Liver (tissue), 9 donors: Measurements from ENCODE around the gene SYCE3. TPM values are rescaled to one million over a fixed set of nuclear protein-coding genes. Genes with fewer than 3 reads are reported as not detected.

Experiments
- DNase-seq: peaks from one replicate; pipeline ENCODE4 v3.0.0-alpha.2; 2017; ENCODE audit warnings: low spot score
- H3K27ac ChIP-seq, 2 donors: one replicate each; pipeline ENCODE4 v1.7.0; 2013; ENCODE audit warnings: inconsistent platforms in 2 of 2, low read length in 2 of 2, control low read depth in 1 of 2, low read depth in 1 of 2, mild to moderate bottlenecking in 1 of 2
- H3K27me3 ChIP-seq, 4 donors: one replicate each; pipeline versions ENCODE4 v1.6.1 to v1.7.0; 2013; ENCODE audit warnings: low read length in 3 of 4, inconsistent platforms in 1 of 4, mild to moderate bottlenecking in 1 of 4, moderate library complexity in 1 of 4; ENCODE audit not compliant: control insufficient read depth in 4 of 4, insufficient read depth in 4 of 4
- H3K36me3 ChIP-seq, 4 donors: one replicate each; pipeline versions ENCODE4 v1.6.1 to v1.7.0; 2013; ENCODE audit warnings: low read length in 3 of 4, mild to moderate bottlenecking in 3 of 4, low read depth in 1 of 4, moderate library complexity in 1 of 4; ENCODE audit not compliant: control insufficient read depth in 4 of 4, insufficient read depth in 3 of 4
- H3K4me1 ChIP-seq, 4 donors: one replicate each; pipeline versions ENCODE4 v1.6.1 to v1.7.0; 2013; ENCODE audit warnings: low read length in 3 of 4, mild to moderate bottlenecking in 3 of 4, moderate library complexity in 1 of 4; ENCODE audit not compliant: control insufficient read depth in 4 of 4, insufficient read depth in 4 of 4
- H3K4me3 ChIP-seq, 3 donors: one replicate each; pipeline versions ENCODE4 v1.6.1 to v1.7.0; 2013; ENCODE audit warnings: low read length in 3 of 3, control low read depth in 1 of 3, low read depth in 1 of 3, mild to moderate bottlenecking in 1 of 3
- H3K9ac ChIP-seq, 2 donors: one replicate each; pipeline ENCODE4 v1.7.0; 2013; ENCODE audit warnings: low read length in 2 of 2, mild to moderate bottlenecking in 2 of 2, moderate library complexity in 2 of 2, control low read depth in 1 of 2, low read depth in 1 of 2
- H3K9me3 ChIP-seq, 4 donors: one replicate each; pipeline versions ENCODE4 v1.6.1 to v1.7.0; 2013; ENCODE audit warnings: low read length in 3 of 4; ENCODE audit not compliant: control insufficient read depth in 4 of 4
- ATF3 ChIP-seq: IDR thresholded peaks from 2 replicates; pipeline ENCODE4 v1.6.1; 2016; ENCODE audit warnings: antibody characterized with exemption
- CTCF ChIP-seq: fragments of 150-350 bp; IDR thresholded peaks from 2 replicates; pipeline ENCODE4 v1.5.1; 2017; ENCODE audit warnings: improper control_type of control experiment, low read depth, low read length; ENCODE audit not compliant: missing input control
- EGR1 ChIP-seq, 2 donors: IDR thresholded peaks; 2 replicates each; pipeline ENCODE4 v1.6.1; 2016 to 2018; ENCODE audit warnings: antibody characterized with exemption in 2 of 2, low read depth in 2 of 2
- FOXA1 ChIP-seq: IDR thresholded peaks from 2 replicates; pipeline ENCODE4 v1.6.1; 2016; ENCODE audit warnings: antibody characterized with exemption
- FOXA2 ChIP-seq: IDR thresholded peaks from 2 replicates; pipeline ENCODE4 v1.6.1; 2016; ENCODE audit warnings: antibody characterized with exemption
- GABPA ChIP-seq, 2 donors: IDR thresholded peaks in 1 of 2; conservative IDR thresholded peaks in 1 of 2; 2 replicates each; pipeline ENCODE4 v1.6.1; 2016; ENCODE audit warnings: antibody characterized with exemption in 2 of 2, mild to moderate bottlenecking in 1 of 2, moderate library complexity in 1 of 2
- HNF4A ChIP-seq, 2 donors: conservative IDR thresholded peaks; 2 replicates each; pipeline ENCODE4 v1.6.1; 2016; ENCODE audit warnings: antibody characterized with exemption in 2 of 2, mild to moderate bottlenecking in 2 of 2
- HNF4G ChIP-seq: IDR thresholded peaks from 2 replicates; pipeline ENCODE4 v1.6.1; 2016; ENCODE audit warnings: antibody characterized with exemption
- JUND ChIP-seq, 2 donors: IDR thresholded peaks; 2 replicates each; pipeline ENCODE4 v1.6.1; 2016; ENCODE audit warnings: antibody characterized with exemption in 2 of 2
- MAX ChIP-seq: IDR thresholded peaks from 2 replicates; pipeline ENCODE4 v1.6.1; 2016; ENCODE audit warnings: antibody characterized with exemption
- NR2F2 ChIP-seq: IDR thresholded peaks from 2 replicates; pipeline ENCODE4 v1.6.1; 2016; ENCODE audit warnings: antibody characterized with exemption
- RAD21 ChIP-seq, 2 donors: IDR thresholded peaks; 2 replicates each; pipeline ENCODE4 v1.6.1; 2016; ENCODE audit warnings: antibody characterized with exemption in 2 of 2, mild to moderate bottlenecking in 2 of 2
- REST ChIP-seq: IDR thresholded peaks from 2 replicates; pipeline ENCODE4 v1.6.1; 2016; ENCODE audit warnings: antibody characterized with exemption, mild to moderate bottlenecking
- SP1 ChIP-seq: IDR thresholded peaks from 2 replicates; pipeline ENCODE4 v1.6.1; 2018; ENCODE audit warnings: antibody characterized with exemption, mild to moderate bottlenecking
- TAF1 ChIP-seq: conservative IDR thresholded peaks from 2 replicates; pipeline ENCODE4 v1.6.1; 2016; ENCODE audit warnings: antibody characterized with exemption, mild to moderate bottlenecking
- YY1 ChIP-seq: IDR thresholded peaks from 2 replicates; pipeline ENCODE4 v1.6.1; 2016; ENCODE audit warnings: antibody characterized with exemption, mild to moderate bottlenecking
- ZBTB33 ChIP-seq: IDR thresholded peaks from 2 replicates; pipeline ENCODE4 v1.6.1; 2016; ENCODE audit warnings: antibody characterized with exemption
- WGBS: extraction: QIAGEN DNeasy Blood & Tissue Kit; methylation state at CpG from one replicate; pipeline ENCODE4 v1.1.7; 2013; 5-methylcytosine and 5-hydroxymethylcytosine counted together
- polyA plus RNA-seq, 2 donors: library from polyadenylated mRNA; stranded (reverse) in 1 of 2; unstranded in 1 of 2; fragments of 200-250 nt in 1 of 2; fragments of >200 nt in 1 of 2; fragmentation: Nextera tagmentation in 1 of 2; extraction: Ambion mirVana in 1 of 2; gene quantifications; one replicate each; pipeline versions ENCODE4 v1.2.1 to v1.2.3, GENCODE V29; 2013 to 2015
- total RNA-seq, 2 donors: library from RNA; depleted of rRNA; stranded (reverse); fragments of >200 nt; gene quantifications; one replicate each; pipeline ENCODE4 v1.2.3, GENCODE V29; 2014
- donor health status: healthy.
- donor health status: healthy.
- donor health status: healthy.
- donor health status: healthy.
- donor health status: healthy.

The SYCE3 gene
- total and polyA plus RNA-seq, 4 donors: 0.45 to 2.2 TPM; not detected in 2

GRCh38 chr22:50540381-50540780 lies 22.3 kb downstream of the SYCE3 start:
- no peak for TF ChIP-seq FOXA2
- TF ChIP-seq HNF4G: no peak
- TF ChIP-seq MAX: no peak
- TF ChIP-seq CTCF: no peak
- no peak for TF ChIP-seq JUND (IDR thresholded peaks at IDR 0.05)
- TF ChIP-seq EGR1 (IDR thresholded peaks at IDR 0.05; ENCODE audit: low read depth in 2 of 2): no peak
- no peak for TF ChIP-seq RAD21 (IDR thresholded peaks at IDR 0.05)
- TF ChIP-seq TAF1: no peak
- H3K4me3 ChIP-seq: no peak overlapping the region
- peak overlapping the region in 1 of 2 donors; percentile 99 for H3K9ac ChIP-seq
- whole genome bisulfite sequencing: 84% methylated on average over 10 of the region's 10 CpGs
- peaks cover 0 to 18% (median 5%) of the 10 kb centered on the region in 4 donors for H3K4me1 ChIP-seq
- no peaks in the 10 kb centered on the region for H3K36me3 ChIP-seq
- H3K9me3 ChIP-seq: no peaks in the 10 kb centered on the region
- H3K27ac ChIP-seq: peak overlapping the region; percentile 96 to 100
- no peaks in the 10 kb centered on the region for H3K27me3 ChIP-seq
- DNase-seq: no peak

GRCh38 chr22:50537765-50538164 lies 25.0 kb downstream of the SYCE3 start:
- Histone ChIP-seq H3K27ac (peak overlapping the region; percentile 87 to 100), H3K27me3 (no peaks in the 10 kb centered on the region), H3K4me1 (peaks cover 0 to 14% (median 7%) of the 10 kb centered on the region in 4 donors), H3K4me3 (no peak overlapping the region), H3K9ac (no peak overlapping the region), H3K36me3 (no peaks in the 10 kb centered on the region), H3K9me3 (no peaks in the 10 kb centered on the region)
- DNase-seq: no peak
- TF ChIP-seq REST (no peak), MAX (no peak), HNF4G (no peak), HNF4A (conservative IDR thresholded peaks at IDR 0.05) (no peak), ZBTB33 (no peak), JUND (IDR thresholded peaks at IDR 0.05) (no peak), NR2F2 (no peak), FOXA1 (no peak), ATF3 (no peak), GABPA (IDR thresholded peaks at IDR 0.05 in 1 of 2, conservative IDR thresholded peaks at IDR 0.05 in 1 of 2) (no peak), YY1 (no peak), FOXA2 (no peak), SP1 (no peak), EGR1 (IDR thresholded peaks at IDR 0.05; ENCODE audit: low read depth in 2 of 2) (no peak)
- WGBS: 95% methylated on average over 13 of the region's 13 CpGs
